ENCODE measurements around the gene LMO7.

DNA sequence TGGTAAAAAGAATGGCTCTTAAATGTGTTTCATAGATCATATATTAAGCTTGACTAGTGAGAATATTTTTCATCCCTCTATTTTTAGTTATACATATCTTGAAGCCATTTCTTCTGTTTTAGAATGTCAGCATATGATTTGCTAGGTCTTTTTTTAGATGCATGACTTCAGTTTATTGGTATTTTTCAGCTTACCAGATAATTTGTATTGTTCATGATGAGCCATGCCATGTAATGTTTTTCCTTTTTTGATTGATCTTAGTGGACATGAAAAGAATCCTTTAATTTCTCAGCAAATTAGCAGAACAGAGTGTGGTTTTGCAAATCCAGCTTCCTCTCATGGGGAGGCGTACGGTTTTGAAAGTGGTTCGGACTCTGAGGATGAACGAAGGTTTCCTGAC is 168.5 kb downstream of the LMO7 start:
- TF ChIP-seq, protein P1, sequence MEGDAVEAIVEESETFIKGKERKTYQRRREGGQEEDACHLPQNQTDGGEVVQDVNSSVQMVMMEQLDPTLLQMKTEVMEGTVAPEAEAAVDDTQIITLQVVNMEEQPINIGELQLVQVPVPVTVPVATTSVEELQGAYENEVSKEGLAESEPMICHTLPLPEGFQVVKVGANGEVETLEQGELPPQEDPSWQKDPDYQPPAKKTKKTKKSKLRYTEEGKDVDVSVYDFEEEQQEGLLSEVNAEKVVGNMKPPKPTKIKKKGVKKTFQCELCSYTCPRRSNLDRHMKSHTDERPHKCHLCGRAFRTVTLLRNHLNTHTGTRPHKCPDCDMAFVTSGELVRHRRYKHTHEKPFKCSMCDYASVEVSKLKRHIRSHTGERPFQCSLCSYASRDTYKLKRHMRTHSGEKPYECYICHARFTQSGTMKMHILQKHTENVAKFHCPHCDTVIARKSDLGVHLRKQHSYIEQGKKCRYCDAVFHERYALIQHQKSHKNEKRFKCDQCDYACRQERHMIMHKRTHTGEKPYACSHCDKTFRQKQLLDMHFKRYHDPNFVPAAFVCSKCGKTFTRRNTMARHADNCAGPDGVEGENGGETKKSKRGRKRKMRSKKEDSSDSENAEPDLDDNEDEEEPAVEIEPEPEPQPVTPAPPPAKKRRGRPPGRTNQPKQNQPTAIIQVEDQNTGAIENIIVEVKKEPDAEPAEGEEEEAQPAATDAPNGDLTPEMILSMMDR (IDR thresholded peaks at IDR 0.05) = no peak
- TF ChIP-seq POLR2A (IDR thresholded peaks at IDR 0.05) = no peak

Data from testis (tissue), 2 donors.